Heart right ventricle (tissue), 16 donors: ENCODE data around the gene PROK2. TPM values are rescaled to one million over a fixed set of nuclear protein-coding genes. Genes with fewer than 3 reads are reported as not detected.

Experiments
- ATAC-seq, 8 donors: fragments of 200-7000 bp; cut with Tn5 transposase; one replicate each; pipeline ENCODE4 v1.9.1; 2020; ENCODE audit warnings: mild to moderate bottlenecking in 8 of 8, moderate library complexity in 8 of 8, moderate number of reproducible peaks in 1 of 8
- DNase-seq, 2 donors: peaks; one replicate each; pipeline ENCODE4 v3.0.0-alpha.2; 2020
- H3K27ac ChIP-seq, 10 donors: fragments of 200-600 bp; sonication (generic) in 2 of 10; one replicate each; pipeline versions ENCODE4 v1.5.0 to v1.8.0; 2020 to 2022; ENCODE audit warnings: mild to moderate bottlenecking in 3 of 10
- H3K27me3 ChIP-seq, 7 donors: fragments of 200-600 bp; one replicate each; pipeline ENCODE4 v1.8.0; 2021 to 2022; ENCODE audit warnings: mild to moderate bottlenecking in 2 of 7
- H3K36me3 ChIP-seq, 9 donors: fragments of 200-600 bp; sonication (generic) in 1 of 9; one replicate each; pipeline versions ENCODE4 v1.5.0 to v1.8.0; 2020 to 2022; ENCODE audit warnings: mild to moderate bottlenecking in 2 of 9
- H3K4me1 ChIP-seq, 9 donors: fragments of 200-600 bp; sonication (generic) in 1 of 9; one replicate each; pipeline versions ENCODE4 v1.5.0 to v1.8.0; 2020 to 2022; ENCODE audit warnings: mild to moderate bottlenecking in 4 of 9
- H3K4me3 ChIP-seq, 10 donors: fragments of 200-600 bp; sonication (generic) in 2 of 10; one replicate each; pipeline versions ENCODE4 v1.5.0 to v1.8.0; 2020 to 2022; ENCODE audit warnings: mild to moderate bottlenecking in 7 of 10, moderate library complexity in 2 of 10
- H3K9me3 ChIP-seq, 11 donors: fragments of 200-600 bp in 10 of 11; sonication (generic) in 2 of 11; one replicate each; pipeline versions ENCODE4 v1.5.0 to v1.8.0; 2013 to 2022; ENCODE audit warnings: mild to moderate bottlenecking in 2 of 11, control low read depth in 1 of 11, moderate library complexity in 1 of 11
- WGBS, 2 donors: extraction: QIAGEN DNeasy Blood & Tissue Kit; methylation state at CpG; one replicate each; pipeline ENCODE4 v1.1.7; 2013; ENCODE audit warnings: inconsistent platforms in 1 of 2; 5-methylcytosine and 5-hydroxymethylcytosine counted together
- intact Hi-C, 10 donors: fragments of 100-400 bp; cut with DNase I; formaldehyde crosslinking; loops; one replicate each; pipeline versions ENCODE4 v1.11.1 to v1.14.2; 2022
- polyA plus RNA-seq, 2 donors: library from polyadenylated mRNA; stranded (reverse); fragments of 200-250 nt; gene quantifications; one replicate each; pipeline ENCODE4 v1.2.3, GENCODE V29; 2013
- total RNA-seq, 10 donors: library from RNA; stranded (reverse); fragmentation: NEBNext Ultra II Directional in 3 of 10; extraction: Animal tissue kit (Norgen Biotek cat#: 25700) in 3 of 10; gene quantifications; one replicate each; pipeline versions ENCODE4 v1.2.1 to v1.2.4, GENCODE V29; 2021 to 2023
- TF ChIP-seq, protein P1 (sequence below), 9 donors: fragments of 200-600 bp; sonication (generic) in 2 of 9; IDR thresholded peaks; one replicate each; pipeline versions ENCODE4 v1.5.0 to v1.8.0; 2021 to 2022; ENCODE audit warnings: antibody characterized with exemption in 9 of 9, mild to moderate bottlenecking in 5 of 9, moderate library complexity in 1 of 9
- donor health status: Arrhythmogenic right ventricular cardiomyopathy.
- donor health status: ischemic (EF 13 %, LVEDD 7.1; RV severe dilation, severe dysfunction).
- donor health status: healthy with polysubstance abuse.
- donor health status: DM: no; HTN: yes; CAD: no.
- donor health status: DM: no; HTN: no; CAD: no.
- donor health status: ischemic (EF 25% LVEDD 6.9; RV normal size, moderate dysfunction).
- donor health status: ischemic (EF 25% LVEDD 5.7; RV mildly dilated, moderate dysfunction).
- donor health status: healthy.
- donor health status: DM: yes; HTN: yes; CAD: no.
- donor health status: Ischemic cardiomyopathy.
- donor health status: ischemic (EF 35%, LVEDD 5.7; RV mildly dilated, moderate dysfunction).
- donor health status: nonischemic (EF 11% LVEDD 7.7; RV severe dilation, severe dysfunction).
- donor health status: DM: yes; HTN: yes; CAD: no.
- donor health status: PGD.
- donor health status: ischemic (EF 29% LVEDD 5.4; RV normal size, mild dysfunction).
- donor health status: nonischemic (EF 23%, LVEDD 6.1; RV moderate dilation, normal function).

Gene PROK2
- total and polyA plus RNA-seq, 12 donors = 0.09 to 0.67 (median 0.43) TPM; not detected in 4

DNA sequence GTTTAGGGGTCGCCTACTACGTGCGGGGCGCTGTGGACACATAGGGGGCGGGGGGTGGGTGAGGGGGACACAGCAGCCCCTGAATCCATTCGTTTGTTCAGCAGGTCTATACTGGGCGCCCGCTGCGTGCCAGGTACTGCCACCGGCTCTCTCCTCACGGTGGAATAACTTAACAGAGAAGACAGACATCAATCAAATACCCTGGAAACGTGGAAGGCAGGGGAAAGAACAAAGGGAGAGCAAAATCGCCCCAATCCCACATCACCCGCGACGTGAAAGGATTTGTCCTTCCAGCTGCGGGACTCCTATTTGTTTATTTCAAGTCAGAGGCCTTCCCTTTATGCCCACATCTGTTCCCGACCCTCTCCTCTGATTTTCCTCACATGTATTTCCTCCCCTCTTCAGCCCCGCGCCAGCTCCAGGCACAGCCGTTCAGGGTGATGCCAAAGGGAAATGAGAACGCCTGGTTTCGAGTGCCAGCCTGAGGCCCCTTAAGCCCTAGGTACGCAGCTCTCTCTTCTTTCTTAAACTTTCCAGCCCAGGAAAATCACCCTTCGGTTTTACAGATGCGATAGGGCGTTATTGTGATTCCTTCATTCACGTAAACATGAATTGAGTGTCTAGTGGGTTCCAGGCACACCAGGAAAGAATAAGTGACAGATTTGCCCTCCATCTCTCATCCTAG is 726 bp upstream of the PROK2 start:
- ATAC-seq = no peak
- TF ChIP-seq, protein P1, sequence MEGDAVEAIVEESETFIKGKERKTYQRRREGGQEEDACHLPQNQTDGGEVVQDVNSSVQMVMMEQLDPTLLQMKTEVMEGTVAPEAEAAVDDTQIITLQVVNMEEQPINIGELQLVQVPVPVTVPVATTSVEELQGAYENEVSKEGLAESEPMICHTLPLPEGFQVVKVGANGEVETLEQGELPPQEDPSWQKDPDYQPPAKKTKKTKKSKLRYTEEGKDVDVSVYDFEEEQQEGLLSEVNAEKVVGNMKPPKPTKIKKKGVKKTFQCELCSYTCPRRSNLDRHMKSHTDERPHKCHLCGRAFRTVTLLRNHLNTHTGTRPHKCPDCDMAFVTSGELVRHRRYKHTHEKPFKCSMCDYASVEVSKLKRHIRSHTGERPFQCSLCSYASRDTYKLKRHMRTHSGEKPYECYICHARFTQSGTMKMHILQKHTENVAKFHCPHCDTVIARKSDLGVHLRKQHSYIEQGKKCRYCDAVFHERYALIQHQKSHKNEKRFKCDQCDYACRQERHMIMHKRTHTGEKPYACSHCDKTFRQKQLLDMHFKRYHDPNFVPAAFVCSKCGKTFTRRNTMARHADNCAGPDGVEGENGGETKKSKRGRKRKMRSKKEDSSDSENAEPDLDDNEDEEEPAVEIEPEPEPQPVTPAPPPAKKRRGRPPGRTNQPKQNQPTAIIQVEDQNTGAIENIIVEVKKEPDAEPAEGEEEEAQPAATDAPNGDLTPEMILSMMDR (IDR thresholded peaks at IDR 0.05) = no peak
- 9 to 10% methylated on average over 28 of the region's 28 CpGs for whole genome bisulfite sequencing, 2 donors

DNA sequence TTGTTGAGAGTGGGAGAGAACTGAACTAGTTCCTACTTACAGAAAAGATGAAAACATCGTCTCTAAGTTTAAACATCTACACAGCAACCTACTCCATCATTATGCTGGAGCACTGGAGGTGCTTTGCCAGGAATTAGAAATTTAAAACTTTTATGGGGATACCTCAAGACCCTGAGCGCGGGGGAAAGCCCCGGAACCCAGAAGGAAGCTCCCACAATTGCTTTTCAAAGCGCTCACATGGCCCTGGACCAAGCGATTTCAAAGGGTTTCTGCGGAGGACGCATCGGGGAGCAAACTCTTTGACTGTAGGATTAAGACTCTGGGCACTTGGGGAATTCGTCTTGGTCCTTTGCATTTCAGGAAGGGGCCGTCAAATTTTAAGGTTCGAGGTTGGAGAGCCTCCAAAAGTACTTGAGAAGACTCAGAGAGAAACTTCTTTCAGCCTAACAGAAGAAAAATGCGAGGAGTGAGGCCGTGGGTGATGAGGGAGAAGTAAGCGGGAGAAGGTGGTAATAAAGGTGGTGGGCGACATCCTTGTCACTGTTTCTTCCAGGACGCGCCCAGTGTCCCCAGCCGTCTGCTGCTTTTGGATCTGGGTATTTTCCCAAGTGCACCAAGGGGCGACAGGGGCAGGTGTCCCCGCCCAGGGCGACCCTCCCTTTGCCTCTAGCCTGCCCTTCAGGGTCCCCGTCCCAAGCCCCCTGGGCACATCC is 591 bp downstream of the PROK2 start:
- DNase-seq (no peak), ATAC-seq (no peak)
- Histone ChIP-seq H3K36me3 (no peaks in the 10 kb centered on the region), H3K27ac (peak overlapping the region in 2 of 10 donors; percentile 43 to 83), H3K27me3 (peaks cover 4 to 87% (median 84%) of the 10 kb centered on the region in 7 donors), H3K4me3 (peak overlapping the region in 9 of 10 donors; percentile 21 to 63 (median 27)), H3K9me3 (no peaks in the 10 kb centered on the region), H3K4me1 (peaks cover 0 to 28% (median 7%) of the 10 kb centered on the region in 9 donors)
- TF ChIP-seq, protein P1 (IDR thresholded peaks at IDR 0.05) = no peak
- intact Hi-C loops = no loop called here
- 2 to 3% methylated on average over 23 of the region's 23 CpGs for WGBS, 2 donors

More for the DNA sequence above, 726 bp upstream of the PROK2 start:
- intact Hi-C loops = no loop called here
- H3K9me3 ChIP-seq = no peaks in the 10 kb centered on the region
- H3K27ac ChIP-seq = peak overlapping the region in 1 of 10 donors; percentile 33
- peaks cover 4 to 81% (median 71%) of the 10 kb centered on the region in 7 donors for H3K27me3 ChIP-seq
- H3K36me3 ChIP-seq = no peaks in the 10 kb centered on the region
- H3K4me1 ChIP-seq = peaks cover 0 to 22% (median 7%) of the 10 kb centered on the region in 9 donors
- H3K4me3 ChIP-seq = peak overlapping the region in 4 of 10 donors; percentile 6 to 63 (median 19)
- no peak for DNase-seq

GRCh38 chr3:71783152-71783551 is 1.8 kb downstream of the PROK2 start:
- ATAC-seq (no peak), DNase-seq (no peak)
- peak overlapping the region in 1 of 10 donors; percentile 83 for H3K27ac ChIP-seq
- 58 to 68% methylated on average over 1 of the region's 1 CpG for WGBS, 2 donors
- TF ChIP-seq, protein P1 (IDR thresholded peaks at IDR 0.05) = no peak
- H3K27me3 ChIP-seq = peaks cover 4 to 99% (median 95%) of the 10 kb centered on the region in 7 donors
- intact Hi-C loops = no loop called here
- no peaks in the 10 kb centered on the region for H3K9me3 ChIP-seq
- H3K4me1 ChIP-seq = peaks cover 0 to 37% (median 7%) of the 10 kb centered on the region in 9 donors
- no peaks in the 10 kb centered on the region for H3K36me3 ChIP-seq
- H3K4me3 ChIP-seq = peak overlapping the region in 1 of 10 donors; percentile 63

DNA sequence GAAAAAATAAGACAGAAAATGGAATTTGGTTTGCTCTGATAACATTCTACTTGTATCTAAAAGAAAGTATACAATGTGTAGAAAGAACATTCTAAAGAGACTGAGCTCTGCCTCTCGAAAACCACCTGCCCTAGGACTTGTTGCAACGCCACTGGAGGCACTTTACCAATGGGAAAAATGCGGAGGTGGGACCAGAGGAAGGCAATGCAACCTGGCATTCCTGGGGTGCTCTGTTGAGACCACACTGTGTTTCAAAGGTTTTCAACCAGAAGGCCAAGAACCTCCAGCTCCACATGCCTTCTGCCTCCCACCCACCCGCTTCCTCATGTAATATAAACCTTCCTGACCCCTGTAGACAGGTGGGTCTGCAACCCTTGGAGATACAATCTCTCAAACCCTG is 4.5 kb downstream of the PROK2 start:
- H3K27ac ChIP-seq = peak overlapping the region in 1 of 10 donors; percentile 74
- no peak for ATAC-seq
- H3K9me3 ChIP-seq = no peaks in the 10 kb centered on the region
- TF ChIP-seq, protein P1 (IDR thresholded peaks at IDR 0.05) = no peak
- peaks cover 4 to 99% (median 85%) of the 10 kb centered on the region in 7 donors for H3K27me3 ChIP-seq
- H3K4me1 ChIP-seq = peaks cover 0 to 32% (median 7%) of the 10 kb centered on the region in 9 donors
- WGBS, 2 donors = 77 to 80% methylated on average over 4 of the region's 4 CpGs
- no peak for DNase-seq
- H3K4me3 ChIP-seq = peak overlapping the region in 1 of 10 donors; percentile 7
- H3K36me3 ChIP-seq = no peaks in the 10 kb centered on the region
- intact Hi-C loops = no loop called here
